HG03460 (cell line): ENCODE measurements around the gene CALHM1.
"Not testable (repeated sequence)": the region's sequence is repeated elsewhere in the genome, so short reads cannot be mapped to it uniquely, and the experiment has no call there.

Source experiments
- ATAC-seq: cut with Tn5 transposase; IDR thresholded peaks from one replicate; pipeline ENCODE4 v1.9.1; 2021; ENCODE audit not compliant: unreplicated experiment

Gene CALHM1

GRCh38 chr10:103487410-103487708 lies 28.7 kb upstream of the CALHM1 start:
- no peak for ATAC-seq

DNA sequence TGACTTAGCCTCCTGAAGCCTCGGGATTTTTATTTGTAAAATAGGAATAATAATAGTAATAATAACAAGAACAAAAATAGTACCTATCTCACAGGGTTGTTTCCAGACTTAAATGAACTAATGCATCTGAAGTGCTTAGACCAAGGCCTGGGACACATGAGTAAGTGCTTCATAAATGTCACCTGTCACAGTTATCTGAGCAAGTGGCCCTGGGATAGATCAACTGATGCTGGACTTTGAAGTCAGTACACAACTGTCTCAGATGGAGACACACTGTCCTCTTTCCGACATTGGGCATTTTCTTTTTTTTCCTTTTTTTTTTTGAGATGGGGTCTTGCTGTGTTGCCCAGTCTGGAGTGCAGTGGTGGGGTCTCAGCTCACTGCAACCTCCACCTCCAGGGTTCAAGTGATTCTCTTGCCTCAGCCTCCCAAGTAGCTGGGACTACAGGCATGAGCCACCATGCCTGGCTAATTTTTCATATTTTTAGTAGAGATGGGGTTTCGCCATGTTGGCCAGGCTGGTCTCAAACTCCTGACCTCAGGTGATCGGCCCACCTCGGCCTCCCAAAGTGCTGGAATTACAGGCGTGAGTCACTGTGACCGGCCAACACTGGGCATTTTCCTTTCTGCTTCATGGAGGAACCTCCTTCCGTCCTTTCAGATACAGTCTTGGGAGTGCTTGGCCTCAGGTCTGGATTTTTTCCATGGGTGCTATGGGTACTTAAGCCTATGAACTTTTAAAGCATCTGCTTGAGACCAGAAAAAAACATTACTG lies 28.1 kb upstream of the CALHM1 start:
- ATAC-seq: not testable (repeated sequence)

DNA sequence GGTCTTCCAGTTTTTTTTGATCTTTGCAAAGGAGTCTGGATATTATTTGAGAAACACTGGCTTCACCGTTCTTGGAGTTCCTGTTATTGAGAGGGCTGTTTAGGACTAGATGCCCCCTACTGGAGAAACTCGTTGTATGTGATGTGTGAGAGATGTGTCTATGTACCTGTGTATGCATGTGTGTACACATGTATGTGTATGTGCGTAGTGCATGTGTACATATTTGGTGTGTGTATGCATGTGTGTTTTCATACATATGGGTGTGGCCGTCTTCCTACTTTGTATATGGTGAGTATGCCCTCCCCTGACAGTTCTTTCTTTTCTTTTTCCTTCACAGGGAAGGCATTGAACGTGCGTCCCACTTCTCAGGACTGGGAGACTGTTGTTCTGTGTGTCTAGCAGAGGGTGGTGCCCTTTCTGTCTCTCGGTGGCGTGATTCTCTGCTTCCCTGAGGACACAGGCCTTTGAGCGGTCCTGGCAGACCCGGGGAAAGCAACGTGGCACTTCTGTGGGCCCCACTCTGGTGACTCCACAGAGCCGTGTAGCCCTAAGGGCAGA lies 23.4 kb upstream of the CALHM1 start:
- peak; percentile 60 for ATAC-seq

DNA sequence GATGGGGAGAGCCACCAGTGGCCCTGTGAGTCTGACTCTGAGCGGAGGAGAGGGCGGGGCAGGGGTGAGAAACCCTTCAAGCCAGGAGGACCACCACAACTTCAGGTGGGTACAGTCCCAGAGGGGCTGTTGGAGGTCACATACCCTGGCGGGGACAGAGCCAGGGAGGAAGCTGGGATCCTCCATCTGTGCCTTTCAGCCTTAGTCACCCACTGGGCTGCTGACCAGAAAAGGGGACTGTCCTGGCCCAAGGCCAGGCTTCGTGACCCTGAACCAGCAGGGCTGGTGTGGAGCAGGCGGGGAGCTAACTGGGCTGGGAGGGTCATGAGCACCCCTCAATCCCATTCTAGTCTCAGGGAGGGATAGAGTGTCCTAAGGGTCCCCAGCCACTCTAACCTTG lies 21.8 kb upstream of the CALHM1 start:
- ATAC-seq: no peak

GRCh38 chr10:103479135-103479534 lies 20.4 kb upstream of the CALHM1 start, which contains the start of gene CALHM3:
TSS of gene CALHM3 (minus strand) at chr10:103479240. CDS start at chr10:103479032, 208 bp downstream.
- ATAC-seq: no peak

DNA sequence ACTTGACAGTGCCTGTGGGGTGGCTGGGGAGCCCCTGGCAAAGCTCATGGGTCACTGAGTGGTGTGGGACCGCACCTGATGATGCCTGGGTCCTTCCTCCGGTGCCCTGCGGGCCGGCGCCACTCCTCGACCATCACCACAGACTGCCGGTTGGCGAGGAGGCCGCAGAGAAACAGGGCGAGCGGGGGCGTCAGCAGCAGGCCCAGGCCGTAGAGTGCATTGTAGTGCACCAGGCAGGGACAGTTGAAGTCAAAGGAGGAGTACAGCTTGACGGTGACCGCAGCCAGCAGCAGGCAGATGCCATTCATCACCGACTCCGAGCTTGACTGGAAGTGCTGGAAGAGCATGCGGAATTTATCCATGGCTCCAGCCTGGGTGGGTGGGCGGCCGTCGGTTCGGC lies 20.0 kb upstream of the CALHM1 start:
- no peak for ATAC-seq

- peak; percentile 44 for ATAC-seq
These were observed 17.5 kb upstream of the CALHM1 start for GRCh38 chr10:103476046-103476768.

DNA sequence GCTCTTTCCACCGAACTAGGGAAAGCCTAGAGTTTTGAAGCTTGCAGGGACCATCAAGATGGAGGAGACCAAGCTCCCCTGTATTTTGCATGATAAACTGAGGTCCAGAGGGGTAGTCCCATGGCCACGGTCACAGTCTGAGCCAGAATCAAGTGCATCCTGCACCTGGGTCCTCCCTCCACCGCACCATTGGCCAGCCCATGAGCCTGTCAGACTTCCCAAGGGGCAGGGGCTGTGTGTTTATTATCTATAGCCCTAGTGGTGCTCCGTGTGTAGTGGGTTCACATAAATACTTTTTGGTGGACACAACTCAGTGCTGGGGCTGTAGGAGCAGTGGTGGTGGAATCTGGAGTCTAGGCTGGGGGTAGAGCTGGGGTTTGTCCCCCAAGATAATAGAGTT lies 16.7 kb upstream of the CALHM1 start:
- ATAC-seq: no peak

DNA sequence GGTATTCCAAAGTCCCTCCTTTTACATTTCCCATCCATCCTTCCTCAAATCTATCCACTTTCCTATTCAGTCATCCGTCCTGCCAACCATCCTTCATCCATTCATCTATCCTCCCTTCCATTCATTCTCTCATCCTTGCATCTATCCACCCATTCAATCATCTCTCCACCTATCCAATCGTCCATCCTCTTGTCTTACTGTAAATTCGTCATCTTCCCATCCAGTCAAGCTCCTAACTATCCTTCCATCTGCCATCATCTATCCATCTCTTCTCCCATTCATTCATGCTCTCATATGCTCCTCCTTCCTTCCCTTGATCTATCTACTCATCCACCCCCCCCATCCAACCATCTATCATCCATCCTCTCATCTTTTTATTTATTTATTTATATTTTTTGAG lies 15.4 kb upstream of the CALHM1 start:
- no peak for ATAC-seq

DNA sequence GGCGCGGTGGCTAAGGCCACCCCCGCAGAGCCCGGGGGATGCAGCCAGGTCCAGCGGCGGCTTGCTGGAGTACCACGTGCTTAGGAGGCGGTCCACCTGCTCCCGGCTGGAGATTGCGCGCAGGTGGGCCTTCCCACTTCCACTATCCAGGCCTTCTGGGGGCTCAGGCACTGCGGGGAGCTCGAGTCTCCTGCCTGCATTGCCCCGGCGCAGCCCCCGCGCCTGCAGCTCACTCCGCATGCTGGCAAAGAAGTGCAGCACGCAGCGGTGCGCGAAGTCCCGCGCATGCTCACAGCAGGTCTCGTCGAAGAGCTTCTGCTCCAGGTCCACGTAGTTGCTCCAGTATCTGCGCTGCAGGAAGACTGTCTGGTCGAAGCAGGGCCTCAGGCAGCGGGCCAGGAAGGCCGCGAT lies 14.6 kb upstream of the CALHM1 start:
- no peak for ATAC-seq

- ATAC-seq: peak; percentile 28
These were observed 13.3 kb upstream of the CALHM1 start for GRCh38 chr10:103472005-103472404.

- peak; percentile 75 for ATAC-seq
These were observed 12.3 kb upstream of the CALHM1 start for GRCh38 chr10:103470761-103471653.

DNA sequence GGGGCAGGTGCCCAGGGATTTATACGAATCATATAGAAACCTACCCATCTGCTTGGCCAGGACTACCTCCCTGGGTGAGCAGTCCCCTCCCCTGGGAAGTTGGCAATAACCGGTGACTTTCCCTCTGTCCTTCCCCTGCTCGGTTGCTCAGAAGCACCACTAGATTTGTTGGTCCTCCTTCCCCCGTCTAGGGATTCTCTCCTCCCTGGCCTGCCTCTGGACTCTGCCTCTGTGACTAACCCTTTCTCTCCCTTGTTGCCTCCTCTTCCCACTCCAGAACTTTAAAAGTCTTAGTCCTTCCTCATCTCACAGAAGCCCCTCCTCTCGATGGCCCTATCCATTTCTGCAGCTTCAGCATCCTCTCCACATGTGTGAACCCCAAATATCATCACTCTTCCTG lies 10.5 kb upstream of the CALHM1 start:
- ATAC-seq: no peak

- no peak for ATAC-seq
These were observed 8.7 kb upstream of the CALHM1 start for GRCh38 chr10:103467406-103467805.

DNA sequence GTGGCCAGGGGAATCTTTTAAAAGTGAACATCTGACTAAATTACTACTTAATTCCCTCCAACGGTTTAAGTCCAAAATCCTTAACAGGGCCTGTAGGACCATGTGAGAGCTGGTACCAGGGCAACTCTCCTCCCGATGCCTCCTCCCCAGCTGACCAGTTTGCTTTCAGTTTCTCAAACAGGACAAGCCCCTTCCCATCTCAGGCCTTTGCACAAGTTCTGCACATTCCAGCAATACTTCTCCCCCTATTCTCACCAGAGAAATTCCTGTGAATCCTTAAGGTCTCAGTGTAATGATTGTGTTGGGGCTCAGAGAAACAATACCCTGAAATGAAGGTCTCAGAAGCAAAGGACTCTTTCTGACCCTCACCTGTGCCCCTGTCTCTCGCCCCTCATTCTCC lies 8.0 kb upstream of the CALHM1 start:
- no peak for ATAC-seq

DNA sequence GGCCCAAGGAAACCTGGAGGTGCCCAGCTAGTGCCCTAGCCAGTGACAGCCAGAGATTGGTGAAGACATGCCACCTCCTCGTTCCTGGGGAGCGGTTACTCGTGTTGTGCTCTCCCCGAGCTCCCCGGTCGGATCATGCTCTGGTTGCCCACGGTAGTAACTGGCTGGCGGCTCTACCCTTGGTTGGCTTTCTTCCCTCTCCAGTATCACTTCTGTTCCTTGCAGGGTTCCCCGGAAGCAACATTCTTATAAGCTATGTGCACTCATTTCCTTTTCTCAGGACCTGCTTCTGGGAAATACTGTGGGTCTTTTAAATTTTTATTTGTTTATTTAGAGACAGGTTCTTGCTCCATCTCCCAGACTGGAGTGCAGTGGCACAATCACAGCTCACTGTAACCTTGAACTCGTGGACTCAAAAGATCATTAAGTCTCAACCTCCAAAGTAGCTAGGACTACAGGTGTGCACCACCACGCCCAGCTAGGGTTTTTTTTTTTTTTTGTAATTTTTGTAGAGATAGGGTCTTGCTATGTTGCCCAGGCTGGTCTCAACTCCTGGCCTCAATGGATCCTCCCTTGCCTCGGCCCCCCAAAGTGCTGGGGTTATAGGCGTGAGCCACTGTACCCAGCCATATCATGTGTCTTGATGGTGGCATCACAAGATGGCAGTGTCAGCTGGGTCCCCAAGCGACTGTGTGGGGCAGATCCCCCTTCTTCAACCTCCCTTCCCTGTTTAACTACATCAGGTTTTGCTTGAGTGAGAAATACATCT lies 6.9 kb upstream of the CALHM1 start:
- ATAC-seq: no peak

DNA sequence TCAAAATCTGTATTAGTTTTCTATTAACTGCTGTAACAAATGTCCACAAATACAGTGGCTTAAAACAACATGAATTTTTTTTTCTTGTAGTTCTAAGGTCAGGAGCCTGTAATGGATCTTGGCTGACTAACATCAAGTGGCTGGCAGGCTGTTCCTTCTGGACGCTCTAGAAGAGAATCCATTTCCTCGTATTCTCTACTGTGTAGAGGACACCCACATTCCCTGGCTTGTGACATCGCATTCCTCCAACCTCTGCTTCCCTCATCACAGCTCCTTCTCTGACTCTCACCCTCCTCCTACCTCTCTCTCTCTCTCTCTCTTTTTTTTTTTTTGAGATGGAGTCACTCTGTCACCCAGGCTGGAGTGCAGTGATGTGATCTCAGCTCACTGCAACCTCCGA lies 4.8 kb upstream of the CALHM1 start:
- ATAC-seq: no peak

GRCh38 chr10:103459615-103460014 lies 915 bp upstream of the CALHM1 start:
- no peak for ATAC-seq

DNA sequence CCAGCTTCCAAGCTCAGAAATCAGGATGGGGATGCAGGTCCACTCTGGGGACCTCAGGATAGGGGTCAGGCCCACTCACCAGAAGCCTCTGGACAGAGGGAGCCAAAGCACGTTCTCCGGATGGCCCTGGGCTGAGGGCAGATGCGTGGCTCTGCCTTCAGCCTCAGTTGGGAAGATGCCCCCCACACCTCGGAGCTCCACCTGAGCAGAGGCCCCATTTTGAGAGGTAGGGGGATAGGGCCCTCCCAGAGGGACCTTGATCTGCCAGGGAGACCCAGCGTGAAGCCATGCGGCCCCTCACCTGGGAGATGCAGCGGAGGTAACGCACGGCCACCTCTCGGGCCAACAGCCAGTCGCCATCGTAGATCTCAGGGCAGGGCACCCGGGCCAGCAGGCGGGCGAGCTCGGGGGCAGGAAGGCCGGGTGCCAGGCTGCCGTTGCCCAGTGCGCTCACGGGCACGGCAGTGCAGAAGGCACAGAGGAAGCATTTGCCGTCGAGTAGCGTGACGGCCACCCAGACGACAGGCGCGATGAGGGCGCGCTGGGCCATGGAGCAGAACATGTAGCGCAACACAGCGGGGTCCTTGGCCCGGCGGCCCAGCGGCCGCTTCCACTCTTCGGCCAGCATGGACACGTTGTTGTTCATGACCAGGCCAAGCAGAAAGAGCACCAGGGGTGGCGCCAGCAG lies 660 bp downstream of the CALHM1 start:
- ATAC-seq: no peak

DNA sequence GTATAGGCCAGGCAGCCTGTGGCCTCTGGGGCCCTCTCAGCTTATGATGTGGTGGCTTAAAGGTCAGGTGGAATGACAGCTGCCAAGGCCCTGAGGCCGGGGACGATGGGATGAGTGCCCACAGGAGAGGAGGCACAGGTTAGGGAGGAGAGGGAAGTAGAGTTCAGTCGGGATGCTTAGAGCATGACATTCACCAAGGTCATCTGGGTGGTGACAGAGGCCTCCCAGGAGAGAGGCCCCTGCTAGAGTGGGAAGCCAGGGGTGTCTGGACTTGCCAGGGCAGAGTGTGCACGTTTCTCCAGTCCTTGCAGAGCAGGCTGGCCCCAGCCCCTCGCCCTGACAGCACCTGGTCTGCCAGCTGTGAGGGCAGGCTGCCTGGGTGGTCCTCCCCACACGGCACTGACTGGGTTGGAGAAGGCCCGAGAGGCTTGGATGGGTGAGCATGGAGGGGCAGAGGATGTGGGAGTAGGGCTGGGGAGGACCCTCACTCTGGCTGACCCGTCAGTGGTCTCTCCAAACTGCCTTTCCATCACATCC lies 1.5 kb downstream of the CALHM1 start:
- no peak for ATAC-seq
